BE2C (cell line): ENCODE data around the gene HOXD9.

Experiments used
- DNase-seq: peaks from one replicate; pipeline ENCODE4 v3.0.0-alpha.2; 2020
- H3K27me3 ChIP-seq: fragments of 250-450 bp; sonication (Bioruptor Pico); 2 replicates; pipeline ENCODE4 v1.5.1; 2020; ENCODE audit warnings: mild to moderate bottlenecking
- H3K36me3 ChIP-seq: fragments of 250-450 bp; sonication (Bioruptor Pico); 2 replicates; pipeline ENCODE4 v1.5.1; 2020; ENCODE audit warnings: mild to moderate bottlenecking
- H3K4me1 ChIP-seq: fragments of 250-450 bp; sonication (Bioruptor Pico); 2 replicates; pipeline ENCODE4 v1.5.1; 2020
- H3K4me3 ChIP-seq: 2 replicates; pipeline ENCODE4 v1.5.1; 2011; ENCODE audit warnings: low read depth, low read length
- H3K9me3 ChIP-seq: fragments of 250-450 bp; sonication (Bioruptor Pico); 2 replicates; pipeline ENCODE4 v1.5.1; 2020
- CTCF ChIP-seq: IDR thresholded peaks from 2 replicates; pipeline ENCODE4 v1.5.1; 2012; ENCODE audit warnings: mild to moderate bottlenecking, low read depth, low read length

The HOXD9 gene

DNA sequence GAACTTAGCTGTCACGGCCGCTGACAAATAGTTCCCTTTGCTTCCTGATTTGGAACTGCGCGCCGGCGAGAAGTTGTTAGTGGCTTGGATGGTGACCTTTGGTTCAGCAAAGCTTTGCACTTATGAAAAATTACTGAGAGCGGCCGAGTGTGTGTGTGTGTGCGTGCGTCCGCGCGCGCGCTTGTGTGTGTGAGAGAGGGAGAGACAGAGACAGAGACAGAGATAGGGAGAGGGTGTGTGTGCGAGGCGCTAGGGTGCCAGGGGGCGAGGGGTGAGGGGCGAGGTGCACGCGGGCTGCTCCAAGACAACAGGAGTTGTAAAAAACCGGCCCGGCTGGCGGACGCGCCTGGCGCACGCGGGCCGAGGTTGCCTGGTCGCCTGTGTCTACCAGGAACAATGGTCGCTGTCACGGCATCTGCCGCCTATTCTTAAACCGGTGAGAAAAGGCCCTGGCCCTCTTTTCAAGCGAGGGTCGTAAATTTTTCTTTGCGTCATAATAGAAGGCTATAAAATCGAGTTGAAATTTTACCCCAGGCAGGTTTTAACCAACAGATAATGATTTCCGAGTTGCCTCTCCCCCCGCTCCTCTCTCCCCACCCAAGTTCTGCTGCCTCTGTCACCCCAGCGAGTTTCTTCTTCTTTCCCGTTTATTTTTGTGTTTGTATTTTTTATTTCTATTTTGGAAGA is 35.1 kb downstream of the HOXD9 start:
- H3K9me3 ChIP-seq = no peaks in the 10 kb centered on the region
- no peaks in the 10 kb centered on the region for H3K36me3 ChIP-seq
- no peaks in the 10 kb centered on the region for H3K27me3 ChIP-seq
- peak; percentile 71 for DNase-seq
- no peaks in the 10 kb centered on the region for H3K4me1 ChIP-seq
- H3K4me3 ChIP-seq = peak overlapping the region; percentile 76
- no peak for TF ChIP-seq CTCF

DNA sequence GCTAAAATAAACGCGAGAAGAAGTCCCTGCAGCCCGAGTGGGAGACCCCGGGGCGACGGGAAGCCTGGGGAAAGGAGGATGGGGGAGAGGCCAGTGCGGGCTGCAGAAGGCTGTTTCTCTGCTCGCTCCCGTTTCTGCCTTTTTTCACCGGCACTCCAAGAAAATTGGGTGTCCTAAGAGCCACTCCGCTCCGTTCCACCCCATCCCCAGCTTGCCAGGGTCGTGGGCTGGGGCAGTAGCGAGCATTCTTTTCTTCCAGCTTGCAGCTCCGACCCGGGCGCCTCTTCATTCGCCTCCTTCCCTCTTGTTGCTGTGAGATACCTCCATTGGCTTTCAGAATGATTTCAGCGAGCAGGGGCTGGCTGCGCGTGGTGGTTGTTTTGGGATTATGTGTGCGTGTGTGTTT is 35.7 kb downstream of the HOXD9 start:
- no peaks in the 10 kb centered on the region for H3K27me3 ChIP-seq
- DNase-seq = peak; percentile 39
- H3K4me1 ChIP-seq = no peaks in the 10 kb centered on the region
- H3K9me3 ChIP-seq = no peaks in the 10 kb centered on the region
- H3K4me3 ChIP-seq = peak overlapping the region; percentile 76
- no peak for TF ChIP-seq CTCF
- no peaks in the 10 kb centered on the region for H3K36me3 ChIP-seq

GRCh38 chr2:176158855-176159662 is 36.5 kb downstream of the HOXD9 start:
- no peaks in the 10 kb centered on the region for H3K36me3 ChIP-seq
- no peak for DNase-seq
- peak overlapping the region; percentile 76 for H3K4me3 ChIP-seq
- TF ChIP-seq CTCF = no peak
- H3K9me3 ChIP-seq = no peaks in the 10 kb centered on the region
- no peaks in the 10 kb centered on the region for H3K4me1 ChIP-seq
- H3K27me3 ChIP-seq = no peaks in the 10 kb centered on the region

DNA sequence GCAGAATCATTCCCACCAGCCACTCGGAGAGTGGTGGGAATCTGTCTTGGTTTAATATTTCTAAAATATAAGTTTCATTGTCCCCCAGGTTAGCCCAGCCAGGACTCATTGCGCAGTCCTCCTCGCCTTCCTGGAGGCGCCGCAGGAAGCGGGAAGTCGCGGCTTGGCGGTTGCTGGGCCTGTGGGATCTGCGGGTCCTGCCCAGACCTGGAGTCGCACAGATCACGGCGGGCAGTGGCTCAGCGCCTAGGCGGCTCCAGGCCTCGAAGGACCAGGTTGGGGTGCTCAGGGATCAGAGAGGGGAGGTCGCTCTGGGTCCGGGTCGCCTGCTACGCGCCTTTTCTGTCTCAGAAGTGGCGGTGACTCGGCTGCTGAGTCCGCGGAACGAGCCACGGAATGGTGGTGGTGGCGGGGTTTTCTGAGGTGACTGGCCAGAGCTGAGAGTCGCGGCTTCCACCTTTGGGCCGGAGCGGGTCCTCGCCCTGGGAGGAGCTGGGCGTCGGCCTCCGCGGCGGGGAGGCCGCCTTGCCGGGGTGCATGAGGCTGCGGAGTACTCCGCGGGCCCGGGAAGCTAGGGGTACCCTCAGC is 37.2 kb downstream of the HOXD9 start:
- H3K4me3 ChIP-seq = no peak overlapping the region
- no peaks in the 10 kb centered on the region for H3K36me3 ChIP-seq
- H3K9me3 ChIP-seq = no peaks in the 10 kb centered on the region
- no peak for DNase-seq
- no peaks in the 10 kb centered on the region for H3K27me3 ChIP-seq
- TF ChIP-seq CTCF = no peak
- no peaks in the 10 kb centered on the region for H3K4me1 ChIP-seq

GRCh38 chr2:176160251-176160985 is 37.9 kb downstream of the HOXD9 start:
- Histone ChIP-seq H3K4me1 (no peaks in the 10 kb centered on the region), H3K9me3 (no peaks in the 10 kb centered on the region), H3K4me3 (no peak overlapping the region), H3K36me3 (no peaks in the 10 kb centered on the region), H3K27me3 (no peaks in the 10 kb centered on the region)
- no peak for DNase-seq
- no peak for TF ChIP-seq CTCF
